Trophoblast cell (in vitro differentiated cells and primary cell): ENCODE results near the gene ZC3H11A.
A peak's percentile ranks its signal among the peaks of the same experiment; 100 is the strongest.

Experiments used
- DNase-seq, 2 donors: peaks; one replicate each; pipeline ENCODE4 v3.0.0-alpha.2; 2016
- H2AFZ ChIP-seq: 2 replicates; pipeline ENCODE4 v1.6.1; 2013; ENCODE audit warnings: low read length, moderate library complexity, mild to moderate bottlenecking; ENCODE audit not compliant: insufficient read depth, poor library complexity
- H2AK5ac ChIP-seq: 2 replicates; pipeline ENCODE4 v1.6.1; 2013; ENCODE audit warnings: mild to moderate bottlenecking, low read length
- H2BK120ac ChIP-seq: 2 replicates; pipeline ENCODE4 v1.6.1; 2013; ENCODE audit warnings: low read length, mild to moderate bottlenecking, moderate library complexity; ENCODE audit not compliant: insufficient read depth, poor library complexity
- H2BK12ac ChIP-seq: 2 replicates; pipeline ENCODE4 v1.6.1; 2013; ENCODE audit warnings: mild to moderate bottlenecking, low read length, moderate library complexity
- H2BK5ac ChIP-seq: 2 replicates; pipeline ENCODE4 v1.6.1; 2013; ENCODE audit warnings: low read length, low read depth, moderate library complexity, mild to moderate bottlenecking; ENCODE audit not compliant: poor library complexity
- H3K14ac ChIP-seq: 2 replicates; pipeline ENCODE4 v1.6.1; 2013; ENCODE audit warnings: mild to moderate bottlenecking, low read length
- H3K18ac ChIP-seq: 2 replicates; pipeline ENCODE4 v1.6.1; 2013; ENCODE audit warnings: mild to moderate bottlenecking, low read length
- H3K23ac ChIP-seq: 2 replicates; pipeline ENCODE4 v1.6.1; 2013; ENCODE audit warnings: low read length
- H3K27ac ChIP-seq: 2 replicates; pipeline ENCODE4 v1.5.1; 2013; ENCODE audit warnings: low read depth, mild to moderate bottlenecking, inconsistent platforms, low read length, moderate library complexity
- H3K27me3 ChIP-seq: 2 replicates; pipeline ENCODE4 v1.6.1; 2013; ENCODE audit warnings: inconsistent platforms, mild to moderate bottlenecking, low read length, moderate library complexity; ENCODE audit not compliant: insufficient read depth
- H3K36me3 ChIP-seq, 2 experiments: 1 replicate in 1 of 2; 2 replicates in 1 of 2; pipeline ENCODE4 v1.6.1; 2013; ENCODE audit warnings: low read length in 2 of 2, mild to moderate bottlenecking in 2 of 2, moderate library complexity in 1 of 2; ENCODE audit not compliant: insufficient read depth in 2 of 2, control insufficient read depth in 1 of 2
- H3K4ac ChIP-seq: 2 replicates; pipeline ENCODE4 v1.6.1; 2013; ENCODE audit warnings: low read depth, mild to moderate bottlenecking, low read length, moderate library complexity
- H3K4me1 ChIP-seq, 2 experiments: 1 replicate in 1 of 2; 2 replicates in 1 of 2; pipeline ENCODE4 v1.6.1; 2013; ENCODE audit warnings: low read length in 2 of 2, mild to moderate bottlenecking in 2 of 2, moderate library complexity in 1 of 2; ENCODE audit not compliant: insufficient read depth in 2 of 2, control insufficient read depth in 1 of 2
- H3K4me2 ChIP-seq: 2 replicates; pipeline ENCODE4 v1.6.1; 2013; ENCODE audit warnings: inconsistent platforms, mild to moderate bottlenecking, low read length, moderate library complexity
- H3K4me3 ChIP-seq: 2 replicates; pipeline ENCODE4 v1.5.1; 2013; ENCODE audit warnings: mild to moderate bottlenecking, low read depth, low read length, inconsistent platforms
- H3K79me1 ChIP-seq: one replicate; pipeline ENCODE4 v1.6.1; 2013; ENCODE audit warnings: low read length
- H3K79me2 ChIP-seq: 2 replicates; pipeline ENCODE4 v1.6.1; 2013; ENCODE audit warnings: low read length, mild to moderate bottlenecking; ENCODE audit not compliant: control insufficient read depth, insufficient read depth, poor library complexity
- H3K9ac ChIP-seq: 2 replicates; pipeline ENCODE4 v1.6.1; 2013; ENCODE audit warnings: mild to moderate bottlenecking, low read length
- H3K9me3 ChIP-seq: 2 replicates; pipeline ENCODE4 v1.6.1; 2013; ENCODE audit warnings: low read depth, mild to moderate bottlenecking, control low read depth, inconsistent platforms, low read length; ENCODE audit not compliant: insufficient read depth
- H4K12ac ChIP-seq: 2 replicates; pipeline ENCODE4 v1.6.1; 2013; ENCODE audit warnings: low read depth, mild to moderate bottlenecking, low read length, moderate library complexity
- H4K8ac ChIP-seq: 2 replicates; pipeline ENCODE4 v1.6.1; 2013; ENCODE audit warnings: low read depth, mild to moderate bottlenecking, low read length, moderate library complexity
- H4K91ac ChIP-seq: one replicate; pipeline ENCODE4 v1.6.1; 2013; ENCODE audit warnings: low read depth, mild to moderate bottlenecking, low read length, moderate library complexity
- WGBS: extraction: QIAGEN DNeasy Blood & Tissue Kit; methylation state at CpG from one replicate; pipeline ENCODE4 v1.1.7; 2013; ENCODE audit warnings: missing lambda C conversion rate; ENCODE audit not compliant: insufficient read length, insufficient coverage; ENCODE audit errors: extremely low coverage; 5-methylcytosine and 5-hydroxymethylcytosine counted together

Gene ZC3H11A

DNA sequence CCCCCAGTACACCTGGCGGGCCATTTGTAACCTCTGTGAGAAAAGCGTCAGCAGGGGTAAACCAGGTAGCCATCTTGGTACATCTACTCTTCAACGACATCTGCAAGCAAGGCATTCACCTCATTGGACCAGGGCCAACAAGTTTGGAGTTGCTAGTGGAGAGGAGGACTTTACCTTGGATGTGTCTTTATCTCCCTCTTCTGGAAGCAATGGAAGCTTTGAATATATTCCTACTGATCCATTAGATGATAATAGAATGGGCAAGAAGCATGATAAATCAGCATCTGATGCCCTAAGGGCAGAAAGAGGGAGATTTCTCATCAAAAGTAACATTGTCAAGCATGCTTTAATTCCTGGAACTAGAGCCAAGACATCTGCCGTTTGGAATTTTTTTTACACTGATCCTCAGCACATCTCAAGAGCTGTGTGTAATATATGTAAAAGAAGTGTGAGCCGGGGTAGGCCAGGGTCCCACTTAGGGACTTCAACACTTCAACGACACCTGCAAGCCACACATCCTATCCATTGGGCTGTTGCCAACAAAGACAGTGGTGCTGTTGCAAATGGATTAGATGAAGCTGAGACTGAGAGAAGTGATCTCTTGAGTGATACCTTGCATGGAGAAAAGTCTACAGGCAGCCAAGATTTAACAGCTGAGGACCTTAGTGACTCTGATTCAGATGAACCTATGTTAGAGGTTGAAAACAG lies 2.7 kb downstream of the ZC3H11A start:
- Histone ChIP-seq H3K4me2 (no peak overlapping the region), H3K14ac (no peak overlapping the region), H4K12ac (no peak overlapping the region), H3K79me1 (peaks cover 12% of the 10 kb centered on the region), H4K91ac (no peak overlapping the region), H3K79me2 (peaks cover 17% of the 10 kb centered on the region), H3K4me3 (no peak overlapping the region), H3K23ac (no peak overlapping the region), H2AFZ (no peak overlapping the region), H3K18ac (no peak overlapping the region), H3K9me3 (no peaks in the 10 kb centered on the region), H3K27me3 (no peaks in the 10 kb centered on the region), H3K4ac (peak overlapping the region; percentile 93), H3K27ac (no peak overlapping the region), H3K4me1 (no peaks in the 10 kb centered on the region), H3K9ac (no peak overlapping the region), H3K36me3 (peaks cover 3 to 10% of the 10 kb centered on the region in 2 experiments), H2BK12ac (no peak overlapping the region), H2BK5ac (no peak overlapping the region), H4K8ac (no peak overlapping the region), H2AK5ac (no peak overlapping the region), H2BK120ac (no peak overlapping the region)
- peak in 1 of 2 donors; percentile 67 for DNase-seq
- no CpG with 5 or more reads among the region's 6 CpGs for WGBS

DNA sequence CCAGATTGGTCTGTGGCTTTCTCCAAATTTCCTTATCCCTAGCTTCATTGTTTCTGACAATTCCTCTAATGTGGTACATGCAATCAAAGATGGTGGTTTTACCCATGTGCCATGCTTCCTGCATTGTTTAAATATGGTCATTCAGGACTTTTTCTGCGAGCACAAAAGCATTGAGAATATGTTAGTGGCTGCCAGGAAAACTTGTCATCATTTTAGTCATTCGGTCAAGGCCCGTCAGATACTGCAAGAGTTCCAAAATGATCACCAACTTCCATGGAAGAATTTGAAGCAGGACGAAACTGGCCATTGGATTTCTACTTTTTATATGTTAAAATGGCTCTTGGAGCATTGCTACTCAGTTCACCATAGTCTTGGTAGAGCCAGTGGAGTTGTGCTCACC lies 3.7 kb downstream of the ZC3H11A start:
- H3K18ac ChIP-seq = no peak overlapping the region
- no peak for DNase-seq
- no peak overlapping the region for H4K91ac ChIP-seq
- no peak overlapping the region for H2AK5ac ChIP-seq
- WGBS = no CpG with 5 or more reads among the region's 4 CpGs
- H3K4me2 ChIP-seq = no peak overlapping the region
- H2BK120ac ChIP-seq = no peak overlapping the region
- peaks cover 10 to 16% of the 10 kb centered on the region in 2 experiments for H3K36me3 ChIP-seq
- H3K4ac ChIP-seq = peak overlapping the region; percentile 35
- no peak overlapping the region for H3K4me3 ChIP-seq
- H2BK12ac ChIP-seq = no peak overlapping the region
- H3K79me2 ChIP-seq = peaks cover 17% of the 10 kb centered on the region
- H3K4me1 ChIP-seq = no peaks in the 10 kb centered on the region
- no peak overlapping the region for H3K14ac ChIP-seq
- peaks cover 10% of the 10 kb centered on the region for H3K79me1 ChIP-seq
- no peaks in the 10 kb centered on the region for H3K27me3 ChIP-seq
- no peak overlapping the region for H2BK5ac ChIP-seq
- no peak overlapping the region for H4K8ac ChIP-seq
- H3K9me3 ChIP-seq = no peaks in the 10 kb centered on the region
- H2AFZ ChIP-seq = no peak overlapping the region
- no peak overlapping the region for H3K23ac ChIP-seq
- no peak overlapping the region for H3K27ac ChIP-seq
- no peak overlapping the region for H4K12ac ChIP-seq
- H3K9ac ChIP-seq = no peak overlapping the region

DNA sequence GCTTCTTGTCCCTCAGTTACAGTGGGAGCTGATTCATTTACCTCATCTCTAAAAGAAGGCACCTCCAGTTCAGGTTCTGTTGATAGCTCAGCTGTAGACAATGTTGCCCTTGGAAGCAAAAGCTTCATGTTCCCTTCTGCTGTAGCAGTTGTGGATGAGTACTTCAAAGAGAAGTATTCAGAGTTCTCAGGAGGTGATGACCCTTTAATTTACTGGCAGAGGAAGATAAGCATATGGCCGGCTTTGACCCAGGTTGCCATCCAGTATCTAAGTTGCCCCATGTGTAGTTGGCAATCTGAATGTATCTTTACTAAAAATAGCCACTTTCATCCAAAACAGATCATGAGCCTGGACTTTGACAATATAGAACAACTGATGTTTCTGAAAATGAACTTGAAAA lies 4.5 kb downstream of the ZC3H11A start:
- no peak overlapping the region for H2BK120ac ChIP-seq
- WGBS = no CpG with 5 or more reads among the region's 1 CpG
- no peak overlapping the region for H2BK5ac ChIP-seq
- H3K9me3 ChIP-seq = no peaks in the 10 kb centered on the region
- no peak overlapping the region for H2AFZ ChIP-seq
- H2AK5ac ChIP-seq = no peak overlapping the region
- no peaks in the 10 kb centered on the region for H3K4me1 ChIP-seq
- H3K79me1 ChIP-seq = peaks cover 9% of the 10 kb centered on the region
- no peak overlapping the region for H3K27ac ChIP-seq
- H4K8ac ChIP-seq = no peak overlapping the region
- no peak overlapping the region for H3K23ac ChIP-seq
- H3K79me2 ChIP-seq = peaks cover 17% of the 10 kb centered on the region
- H3K4ac ChIP-seq = peak overlapping the region; percentile 76
- no peak overlapping the region for H4K91ac ChIP-seq
- no peak overlapping the region for H3K18ac ChIP-seq
- no peak overlapping the region for H2BK12ac ChIP-seq
- H3K27me3 ChIP-seq = no peaks in the 10 kb centered on the region
- peaks cover 14 to 16% of the 10 kb centered on the region in 2 experiments for H3K36me3 ChIP-seq
- H3K4me2 ChIP-seq = no peak overlapping the region
- H3K14ac ChIP-seq = no peak overlapping the region
- H3K4me3 ChIP-seq = no peak overlapping the region
- H4K12ac ChIP-seq = no peak overlapping the region
- no peak for DNase-seq
- H3K9ac ChIP-seq = no peak overlapping the region

DNA sequence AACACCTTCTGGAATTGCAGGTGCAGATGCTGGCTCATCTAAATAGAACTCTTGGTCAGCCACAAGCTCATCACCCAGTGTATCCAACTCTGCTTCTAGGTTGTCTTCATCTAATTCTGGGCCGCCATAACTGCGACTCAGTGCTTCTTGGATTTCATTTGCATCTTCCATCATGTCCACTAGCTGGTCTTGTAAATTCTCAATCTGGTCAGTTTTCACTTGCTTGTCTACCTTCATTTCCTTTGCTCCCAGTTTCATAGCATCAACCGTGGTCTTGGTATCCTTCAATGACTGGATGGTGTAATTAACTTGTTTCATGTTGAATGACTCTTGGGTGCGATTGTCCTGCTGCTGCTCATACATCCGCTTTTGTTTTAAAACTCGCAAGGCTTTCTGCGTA lies 10.3 kb downstream of the ZC3H11A start:
- Histone ChIP-seq H4K91ac (no peak overlapping the region), H3K27me3 (no peaks in the 10 kb centered on the region), H3K4me2 (no peak overlapping the region), H2BK5ac (no peak overlapping the region), H3K14ac (no peak overlapping the region), H3K36me3 (peaks cover 24 to 39% of the 10 kb centered on the region in 2 experiments), H2AK5ac (no peak overlapping the region), H3K18ac (no peak overlapping the region), H3K23ac (no peak overlapping the region), H2BK12ac (no peak overlapping the region), H3K4ac (no peak overlapping the region), H3K79me2 (no peaks in the 10 kb centered on the region), H3K4me1 (no peaks in the 10 kb centered on the region), H4K8ac (no peak overlapping the region), H3K27ac (no peak overlapping the region), H3K9ac (no peak overlapping the region), H2AFZ (no peak overlapping the region), H3K9me3 (no peaks in the 10 kb centered on the region), H3K4me3 (no peak overlapping the region), H2BK120ac (no peak overlapping the region), H4K12ac (no peak overlapping the region), H3K79me1 (no peaks in the 10 kb centered on the region)
- no CpG with 5 or more reads among the region's 7 CpGs for WGBS
- no peak for DNase-seq
